Measurements from ENCODE around the gene CEP164.
"Not testable (repeated sequence)": the region's sequence is repeated elsewhere in the genome, so short reads cannot be mapped to it uniquely, and the experiment has no call there.

- not testable (repeated sequence) for TF ChIP-seq MLLT1 (IDR thresholded peaks at IDR 0.05); ZNF140 (CRISPR knock-in tag; IDR thresholded peaks at IDR 0.05); EWSR1 (IDR thresholded peaks at IDR 0.05; ENCODE audit: borderline replicate concordance, low read depth, partially characterized antibody); DNMT1 (IDR thresholded peaks at IDR 0.05); REST (IDR thresholded peaks at IDR 0.05; ENCODE audit: borderline replicate concordance); REST (CRISPR knock-in tag; IDR thresholded peaks at IDR 0.05; ENCODE audit: low read depth); ZEB2 (IDR thresholded peaks at IDR 0.05)
Measured at GRCh38 chr11:117405898-117406297, 78.2 kb downstream of the CEP164 start.
